ENCODE measurements around the gene AHCYL2. TPM values are rescaled to one million over a fixed set of nuclear protein-coding genes. Genes with fewer than 3 reads are reported as not detected.

AHCYL2 gene
- total and polyA plus RNA-seq, 12 donors = 6.6 to 57.1 (median 21.7) TPM

GRCh38 chr7:129317450-129317849 lies 92.6 kb downstream of the AHCYL2 start:
- intact Hi-C loops (cut with DNase I) = no loop called here
- TF ChIP-seq POLR2A (IDR thresholded peaks at IDR 0.05) (no peak), CTCF (IDR thresholded peaks at IDR 0.05) (no peak)
- Histone ChIP-seq H3K36me3 (replicated peaks in 1 of 2) (no peaks in the 10 kb centered on the region), H3K9me3 (replicated peaks in 1 of 3) (no peaks in the 10 kb centered on the region), H3K27ac (no peak overlapping the region), H3K27me3 (no peaks in the 10 kb centered on the region), H3K4me3 (no peak overlapping the region), H3K4me1 (replicated peaks in 1 of 2) (no peaks in the 10 kb centered on the region)
- 83 to 96% (median 94%) methylated on average over 2 of the region's 2 CpGs for WGBS, 4 donors
- no peak for DNase-seq

GRCh38 chr7:129327076-129327475 lies 102.2 kb downstream of the AHCYL2 start:
- TF ChIP-seq CTCF (IDR thresholded peaks at IDR 0.05) (no peak), POLR2A (IDR thresholded peaks at IDR 0.05) (no peak)
- Histone ChIP-seq H3K4me3 (no peak overlapping the region), H3K27ac (no peak overlapping the region), H3K9me3 (replicated peaks in 1 of 3) (peaks cover 0 to 8% (median 7%) of the 10 kb centered on the region in 3 donors), H3K36me3 (replicated peaks in 1 of 2) (no peaks in the 10 kb centered on the region), H3K4me1 (replicated peaks in 1 of 2) (peaks cover 0 to 1% of the 10 kb centered on the region in 2 donors), H3K27me3 (no peaks in the 10 kb centered on the region)
- 82 to 93% (median 87%) methylated on average over 1 of the region's 1 CpG for WGBS, 4 donors
- no peak for DNase-seq
- intact Hi-C loops (cut with DNase I) = no loop called here

GRCh38 chr7:129332254-129333035 lies 107.6 kb downstream of the AHCYL2 start:
- DNase-seq = no peak
- no peak overlapping the region for H3K4me3 ChIP-seq
- 76 to 80% (median 78%) methylated on average over 3 of the region's 3 CpGs for WGBS, 4 donors
- no peaks in the 10 kb centered on the region for H3K36me3 ChIP-seq (replicated peaks in 1 of 2)
- H3K27me3 ChIP-seq = no peaks in the 10 kb centered on the region
- H3K9me3 ChIP-seq (replicated peaks in 1 of 3) = no peaks in the 10 kb centered on the region
- TF ChIP-seq POLR2A (IDR thresholded peaks at IDR 0.05) (no peak), CTCF (IDR thresholded peaks at IDR 0.05) (no peak)
- intact Hi-C loops (cut with DNase I) = no loop called here
- no peak overlapping the region for H3K27ac ChIP-seq
- peaks cover 0 to 7% of the 10 kb centered on the region in 2 donors for H3K4me1 ChIP-seq (replicated peaks in 1 of 2)

GRCh38 chr7:129334473-129334872 lies 109.6 kb downstream of the AHCYL2 start:
- Histone ChIP-seq H3K36me3 (replicated peaks in 1 of 2) (no peaks in the 10 kb centered on the region), H3K27me3 (no peaks in the 10 kb centered on the region), H3K9me3 (replicated peaks in 1 of 3) (no peaks in the 10 kb centered on the region), H3K4me3 (no peak overlapping the region), H3K27ac (no peak overlapping the region), H3K4me1 (replicated peaks in 1 of 2) (peaks cover 0 to 7% of the 10 kb centered on the region in 2 donors)
- DNase-seq = no peak
- intact Hi-C loops (cut with DNase I) = no loop called here
- WGBS, 4 donors = 94 to 96% (median 95%) methylated on average over 3 of the region's 3 CpGs
- TF ChIP-seq CTCF (IDR thresholded peaks at IDR 0.05) (no peak), POLR2A (IDR thresholded peaks at IDR 0.05) (no peak)

All from adrenal gland (tissue), 12 donors.